Activated T-cell treated with anti-CD3 and anti-CD28 coated beads, Interleukin-2, amount 50 U/mL, for 48 hours (primary cell): ENCODE measurements around the gene FOSL1.
"Not testable (repeated sequence)": the region's sequence is repeated elsewhere in the genome, so short reads cannot be mapped to it uniquely, and the experiment has no call there.

ENCODE experiments used
- DNase-seq, 2 experiments: peaks; one replicate each; pipeline ENCODE4 v3.0.0-alpha.2; 2020

FOSL1 gene

DNA sequence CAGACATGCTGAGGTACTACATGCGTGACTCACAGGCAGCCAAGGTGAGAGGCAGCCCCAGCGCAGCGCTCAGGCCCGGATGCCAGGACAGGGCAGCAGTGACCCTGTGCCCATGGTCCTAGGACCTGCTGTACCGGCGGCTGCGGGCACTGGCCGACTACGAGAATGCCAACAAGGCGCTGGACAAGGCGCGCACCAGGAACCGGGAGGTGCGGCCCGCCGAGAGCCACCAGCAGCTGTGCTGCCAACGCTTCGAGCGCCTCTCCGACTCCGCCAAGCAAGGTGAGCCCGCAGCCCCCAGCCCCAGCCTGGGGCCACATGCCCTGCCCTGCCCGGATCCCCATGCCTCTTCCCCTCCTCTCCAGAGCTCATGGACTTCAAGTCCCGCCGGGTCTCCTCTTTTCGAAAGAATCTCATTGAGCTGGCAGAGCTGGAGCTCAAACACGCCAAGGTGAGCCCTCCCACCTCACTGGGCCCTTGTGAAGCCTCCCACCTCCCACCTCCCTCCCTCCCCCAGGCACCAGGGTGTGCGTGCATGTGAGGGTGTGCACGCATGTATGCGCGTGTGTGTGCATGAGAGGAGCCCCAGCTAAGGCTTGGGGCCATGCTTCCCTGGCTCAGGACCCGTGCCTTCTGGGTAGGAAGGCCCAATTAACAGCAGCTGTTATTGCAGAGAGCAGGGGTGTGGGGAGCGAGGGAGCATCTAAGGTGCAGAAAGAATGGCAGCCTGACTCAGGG, 47.5 kb downstream of the FOSL1 start:
- DNase-seq = peak; percentile 42 to 45

GRCh38 chr11:65851811-65852507, 48.2 kb downstream of the FOSL1 start:
- DNase-seq = peak; percentile 39 to 40

DNA sequence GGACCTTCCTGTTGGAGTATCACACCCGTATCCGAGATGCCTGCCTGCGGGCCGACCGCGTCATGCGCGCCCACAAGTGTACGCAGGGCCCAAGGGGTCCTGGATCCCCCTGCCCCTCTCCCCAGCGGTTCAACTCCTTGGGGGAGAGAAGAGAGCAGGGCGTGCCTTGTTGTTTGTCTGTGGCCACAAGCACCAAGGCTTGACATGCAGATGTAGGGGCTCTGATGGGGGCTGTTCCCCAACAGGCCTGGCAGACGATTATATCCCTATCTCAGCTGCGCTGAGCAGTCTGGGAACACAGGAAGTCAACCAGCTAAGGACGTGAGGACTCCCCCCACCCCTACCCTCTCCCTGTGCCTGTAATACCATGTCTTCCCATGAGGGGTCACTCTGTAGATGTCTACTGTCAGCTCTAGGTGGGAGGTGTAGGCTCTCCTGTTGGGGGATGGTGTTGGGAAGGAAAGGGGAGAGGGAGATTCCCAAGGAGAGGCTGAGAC, 49.1 kb downstream of the FOSL1 start:
- DNase-seq = peak; percentile 55 to 59

DNA sequence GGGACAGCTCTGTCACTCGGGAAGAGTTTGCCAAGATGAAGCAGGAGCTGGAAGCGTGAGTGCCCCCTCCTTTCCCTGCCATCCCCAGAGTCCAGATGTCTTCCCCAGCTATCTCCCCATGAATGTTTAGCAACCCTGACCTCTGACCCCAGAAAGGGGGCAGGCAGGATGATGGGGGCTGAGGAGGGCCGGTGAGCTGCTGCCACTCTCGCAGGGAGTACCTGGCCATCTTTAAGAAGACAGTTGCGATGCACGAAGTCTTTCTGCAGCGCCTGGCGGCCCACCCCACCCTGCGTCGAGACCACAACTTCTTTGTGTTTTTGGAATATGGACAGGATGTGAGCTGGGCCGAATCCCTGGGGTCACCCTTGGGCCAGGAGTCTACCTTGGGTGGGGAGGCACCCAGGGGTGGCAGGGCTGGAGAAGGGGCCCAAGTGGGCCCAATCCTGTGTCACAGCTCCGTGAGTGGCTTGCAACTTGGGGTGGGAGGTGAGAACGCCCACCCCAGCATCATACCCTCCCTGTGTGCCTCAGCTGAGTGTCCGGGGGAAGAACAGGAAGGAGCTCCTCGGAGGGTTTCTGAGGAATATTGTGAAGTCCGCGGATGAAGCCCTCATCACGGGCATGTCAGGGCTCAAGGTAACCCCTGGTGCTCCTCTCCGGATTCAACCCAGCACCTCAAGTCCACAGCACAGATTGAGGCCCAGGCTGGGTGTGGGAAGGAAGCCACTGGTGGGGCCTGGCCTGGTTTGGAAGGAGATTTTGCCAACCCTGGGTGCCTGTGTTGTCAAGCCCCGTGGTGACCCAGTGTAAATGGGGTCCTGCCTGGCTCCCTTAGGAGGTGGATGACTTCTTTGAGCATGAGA, 49.7 kb downstream of the FOSL1 start:
- peak in 1 of 2 experiments; percentile 35 for DNase-seq

- DNase-seq = peak in 1 of 2 experiments; percentile 21
Measured at GRCh38 chr11:65849771-65850216, 50.4 kb downstream of the FOSL1 start.

GRCh38 chr11:65849366-65849765, 50.8 kb downstream of the FOSL1 start:
- DNase-seq = no peak

DNA sequence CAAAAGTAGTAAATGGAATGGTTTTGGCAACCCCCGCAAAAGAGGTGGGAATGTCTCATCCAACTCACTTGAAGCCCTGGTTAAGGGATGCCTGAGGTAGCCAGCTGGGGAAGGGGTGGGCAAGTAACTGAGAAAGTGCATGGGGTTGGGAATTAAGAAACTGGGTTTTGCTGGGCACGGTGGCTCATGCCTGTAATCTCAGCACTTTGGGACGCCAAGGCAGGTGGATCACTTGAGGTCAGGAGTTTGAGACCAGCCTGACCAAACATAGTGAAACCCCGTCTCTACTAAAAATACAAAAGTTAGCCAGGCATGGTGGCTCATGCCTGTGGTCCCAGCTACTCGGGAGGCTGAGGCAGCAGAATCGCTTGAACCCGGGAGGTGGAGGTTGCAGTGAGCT, 51.5 kb downstream of the FOSL1 start:
- not testable (repeated sequence) for DNase-seq

GRCh38 chr11:65847746-65848145, 52.4 kb downstream of the FOSL1 start:
- DNase-seq = no peak

GRCh38 chr11:65844231-65844872, 55.8 kb downstream of the FOSL1 start:
- DNase-seq = no peak

DNA sequence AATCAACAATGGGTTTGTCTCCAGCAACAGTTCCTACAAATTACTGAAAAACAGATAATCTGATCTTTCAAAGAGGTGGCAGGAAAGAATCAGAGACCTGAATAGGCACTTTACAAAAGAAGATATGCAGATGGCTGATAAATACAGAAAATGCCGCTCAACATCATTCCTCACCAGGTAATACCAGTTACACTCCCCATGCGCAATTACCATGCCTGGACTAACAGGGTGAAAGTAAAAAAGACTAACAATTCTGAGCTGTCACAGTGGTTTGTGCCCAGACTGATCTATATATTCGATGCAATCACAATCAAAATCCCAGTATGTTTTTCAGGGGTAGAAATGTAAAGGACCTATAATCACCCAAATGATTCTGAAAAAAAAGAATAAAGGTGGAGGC, 56.4 kb downstream of the FOSL1 start:
- DNase-seq = no peak

DNA sequence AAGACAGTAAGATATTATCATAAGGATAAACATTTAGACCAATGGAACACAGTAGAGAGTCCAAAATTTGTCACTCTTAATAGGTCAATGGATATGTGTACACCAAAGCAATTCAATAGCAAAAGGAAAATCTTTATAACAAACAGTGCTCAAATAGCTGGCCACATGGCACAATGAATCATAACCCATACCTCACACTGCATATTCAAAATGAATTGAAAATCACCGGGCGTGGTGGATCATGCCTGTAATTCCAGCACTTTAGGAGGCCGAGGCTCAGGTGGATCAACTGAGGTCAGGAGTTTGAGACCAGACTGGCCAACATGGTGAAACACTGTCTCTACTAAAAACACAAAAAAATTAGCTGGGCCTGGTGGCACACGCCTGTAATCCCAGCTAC, 58.0 kb downstream of the FOSL1 start:
- DNase-seq = no peak
